Liver (tissue), 9 donors: Measurements from ENCODE around the gene ASNSD1. TPM values are rescaled to one million over a fixed set of nuclear protein-coding genes. Genes with fewer than 3 reads are reported as not detected.
A peak's percentile ranks its signal among the peaks of the same experiment; 100 is the strongest.

ENCODE experiments used
- DNase-seq: peaks from one replicate; pipeline ENCODE4 v3.0.0-alpha.2; 2017; ENCODE audit warnings: low spot score
- H3K27ac ChIP-seq, 2 donors: one replicate each; pipeline ENCODE4 v1.7.0; 2013; ENCODE audit warnings: inconsistent platforms in 2 of 2, low read length in 2 of 2, control low read depth in 1 of 2, low read depth in 1 of 2, mild to moderate bottlenecking in 1 of 2
- H3K27me3 ChIP-seq, 4 donors: one replicate each; pipeline versions ENCODE4 v1.6.1 to v1.7.0; 2013; ENCODE audit warnings: low read length in 3 of 4, inconsistent platforms in 1 of 4, mild to moderate bottlenecking in 1 of 4, moderate library complexity in 1 of 4; ENCODE audit not compliant: control insufficient read depth in 4 of 4, insufficient read depth in 4 of 4
- H3K36me3 ChIP-seq, 4 donors: one replicate each; pipeline versions ENCODE4 v1.6.1 to v1.7.0; 2013; ENCODE audit warnings: low read length in 3 of 4, mild to moderate bottlenecking in 3 of 4, low read depth in 1 of 4, moderate library complexity in 1 of 4; ENCODE audit not compliant: control insufficient read depth in 4 of 4, insufficient read depth in 3 of 4
- H3K4me1 ChIP-seq, 4 donors: one replicate each; pipeline versions ENCODE4 v1.6.1 to v1.7.0; 2013; ENCODE audit warnings: low read length in 3 of 4, mild to moderate bottlenecking in 3 of 4, moderate library complexity in 1 of 4; ENCODE audit not compliant: control insufficient read depth in 4 of 4, insufficient read depth in 4 of 4
- H3K4me3 ChIP-seq, 3 donors: one replicate each; pipeline versions ENCODE4 v1.6.1 to v1.7.0; 2013; ENCODE audit warnings: low read length in 3 of 3, control low read depth in 1 of 3, low read depth in 1 of 3, mild to moderate bottlenecking in 1 of 3
- H3K9ac ChIP-seq, 2 donors: one replicate each; pipeline ENCODE4 v1.7.0; 2013; ENCODE audit warnings: low read length in 2 of 2, mild to moderate bottlenecking in 2 of 2, moderate library complexity in 2 of 2, control low read depth in 1 of 2, low read depth in 1 of 2
- H3K9me3 ChIP-seq, 4 donors: one replicate each; pipeline versions ENCODE4 v1.6.1 to v1.7.0; 2013; ENCODE audit warnings: low read length in 3 of 4; ENCODE audit not compliant: control insufficient read depth in 4 of 4
- EGR1 ChIP-seq, 2 donors: IDR thresholded peaks; 2 replicates each; pipeline ENCODE4 v1.6.1; 2016 to 2018; ENCODE audit warnings: antibody characterized with exemption in 2 of 2, low read depth in 2 of 2
- FOXA1 ChIP-seq: IDR thresholded peaks from 2 replicates; pipeline ENCODE4 v1.6.1; 2016; ENCODE audit warnings: antibody characterized with exemption
- FOXA2 ChIP-seq: IDR thresholded peaks from 2 replicates; pipeline ENCODE4 v1.6.1; 2016; ENCODE audit warnings: antibody characterized with exemption
- GABPA ChIP-seq, 2 donors: IDR thresholded peaks in 1 of 2; conservative IDR thresholded peaks in 1 of 2; 2 replicates each; pipeline ENCODE4 v1.6.1; 2016; ENCODE audit warnings: antibody characterized with exemption in 2 of 2, mild to moderate bottlenecking in 1 of 2, moderate library complexity in 1 of 2
- HNF4A ChIP-seq, 2 donors: conservative IDR thresholded peaks; 2 replicates each; pipeline ENCODE4 v1.6.1; 2016; ENCODE audit warnings: antibody characterized with exemption in 2 of 2, mild to moderate bottlenecking in 2 of 2
- HNF4G ChIP-seq: IDR thresholded peaks from 2 replicates; pipeline ENCODE4 v1.6.1; 2016; ENCODE audit warnings: antibody characterized with exemption
- JUND ChIP-seq, 2 donors: IDR thresholded peaks; 2 replicates each; pipeline ENCODE4 v1.6.1; 2016; ENCODE audit warnings: antibody characterized with exemption in 2 of 2
- NR2F2 ChIP-seq: IDR thresholded peaks from 2 replicates; pipeline ENCODE4 v1.6.1; 2016; ENCODE audit warnings: antibody characterized with exemption
- RAD21 ChIP-seq, 2 donors: IDR thresholded peaks; 2 replicates each; pipeline ENCODE4 v1.6.1; 2016; ENCODE audit warnings: antibody characterized with exemption in 2 of 2, mild to moderate bottlenecking in 2 of 2
- RXRA ChIP-seq, 2 donors: IDR thresholded peaks; 2 replicates each; pipeline ENCODE4 v1.6.1; 2017 to 2018; ENCODE audit warnings: antibody characterized with exemption in 2 of 2, mild to moderate bottlenecking in 1 of 2
- SP1 ChIP-seq: IDR thresholded peaks from 2 replicates; pipeline ENCODE4 v1.6.1; 2018; ENCODE audit warnings: antibody characterized with exemption, mild to moderate bottlenecking
- YY1 ChIP-seq: IDR thresholded peaks from 2 replicates; pipeline ENCODE4 v1.6.1; 2016; ENCODE audit warnings: antibody characterized with exemption, mild to moderate bottlenecking
- ZBTB33 ChIP-seq: IDR thresholded peaks from 2 replicates; pipeline ENCODE4 v1.6.1; 2016; ENCODE audit warnings: antibody characterized with exemption
- WGBS: extraction: QIAGEN DNeasy Blood & Tissue Kit; methylation state at CpG from one replicate; pipeline ENCODE4 v1.1.7; 2013; 5-methylcytosine and 5-hydroxymethylcytosine counted together
- polyA plus RNA-seq, 2 donors: library from polyadenylated mRNA; stranded (reverse) in 1 of 2; unstranded in 1 of 2; fragments of 200-250 nt in 1 of 2; fragments of >200 nt in 1 of 2; fragmentation: Nextera tagmentation in 1 of 2; extraction: Ambion mirVana in 1 of 2; gene quantifications; one replicate each; pipeline versions ENCODE4 v1.2.1 to v1.2.3, GENCODE V29; 2013 to 2015
- total RNA-seq, 2 donors: library from RNA; depleted of rRNA; stranded (reverse); fragments of >200 nt; gene quantifications; one replicate each; pipeline ENCODE4 v1.2.3, GENCODE V29; 2014
- TF ChIP-seq, protein P1 (sequence below): fragments of 150-350 bp; IDR thresholded peaks from 2 replicates; pipeline ENCODE4 v1.5.1; 2017; ENCODE audit warnings: improper control_type of control experiment, low read depth, low read length; ENCODE audit not compliant: missing input control
- TF ChIP-seq, protein P2 (sequence below): IDR thresholded peaks from 2 replicates; pipeline ENCODE4 v1.6.1; 2016; ENCODE audit warnings: antibody characterized with exemption
- TF ChIP-seq, protein P3 (sequence below): IDR thresholded peaks from 2 replicates; pipeline ENCODE4 v1.6.1; 2016; ENCODE audit warnings: antibody characterized with exemption
- donor health status: healthy.
- donor health status: healthy.
- donor health status: healthy.
- donor health status: healthy.
- donor health status: healthy.

Gene ASNSD1
- total and polyA plus RNA-seq, 4 donors = 19.8 to 33.0 (median 25.5) TPM

GRCh38 chr2:189673661-189674373, 12.6 kb downstream of the ASNSD1 start:
- Histone ChIP-seq H3K9ac (peak overlapping the region in 1 of 2 donors; percentile 5), H3K36me3 (peaks cover 0 to 8% (median 5%) of the 10 kb centered on the region in 4 donors), H3K27me3 (no peaks in the 10 kb centered on the region), H3K4me3 (peak overlapping the region; percentile 3 to 77 (median 28)), H3K27ac (peak overlapping the region; percentile 94 to 98), H3K9me3 (no peaks in the 10 kb centered on the region), H3K4me1 (peaks cover 1 to 14% (median 11%) of the 10 kb centered on the region in 4 donors)
- no peak for DNase-seq
- TF ChIP-seq, protein P1, sequence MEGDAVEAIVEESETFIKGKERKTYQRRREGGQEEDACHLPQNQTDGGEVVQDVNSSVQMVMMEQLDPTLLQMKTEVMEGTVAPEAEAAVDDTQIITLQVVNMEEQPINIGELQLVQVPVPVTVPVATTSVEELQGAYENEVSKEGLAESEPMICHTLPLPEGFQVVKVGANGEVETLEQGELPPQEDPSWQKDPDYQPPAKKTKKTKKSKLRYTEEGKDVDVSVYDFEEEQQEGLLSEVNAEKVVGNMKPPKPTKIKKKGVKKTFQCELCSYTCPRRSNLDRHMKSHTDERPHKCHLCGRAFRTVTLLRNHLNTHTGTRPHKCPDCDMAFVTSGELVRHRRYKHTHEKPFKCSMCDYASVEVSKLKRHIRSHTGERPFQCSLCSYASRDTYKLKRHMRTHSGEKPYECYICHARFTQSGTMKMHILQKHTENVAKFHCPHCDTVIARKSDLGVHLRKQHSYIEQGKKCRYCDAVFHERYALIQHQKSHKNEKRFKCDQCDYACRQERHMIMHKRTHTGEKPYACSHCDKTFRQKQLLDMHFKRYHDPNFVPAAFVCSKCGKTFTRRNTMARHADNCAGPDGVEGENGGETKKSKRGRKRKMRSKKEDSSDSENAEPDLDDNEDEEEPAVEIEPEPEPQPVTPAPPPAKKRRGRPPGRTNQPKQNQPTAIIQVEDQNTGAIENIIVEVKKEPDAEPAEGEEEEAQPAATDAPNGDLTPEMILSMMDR = no peak
- TF ChIP-seq NR2F2 (no peak), GABPA (IDR thresholded peaks at IDR 0.05 in 1 of 2, conservative IDR thresholded peaks at IDR 0.05 in 1 of 2) (no peak), ZBTB33 (no peak), FOXA1 (no peak), FOXA2 (no peak), HNF4A (conservative IDR thresholded peaks at IDR 0.05) (no peak), JUND (IDR thresholded peaks at IDR 0.05) (no peak), RAD21 (IDR thresholded peaks at IDR 0.05) (no peak), EGR1 (IDR thresholded peaks at IDR 0.05; ENCODE audit: low read depth in 2 of 2) (no peak), HNF4G (no peak), RXRA (IDR thresholded peaks at IDR 0.05) (no peak), SP1 (no peak)
- TF ChIP-seq, protein P2, sequence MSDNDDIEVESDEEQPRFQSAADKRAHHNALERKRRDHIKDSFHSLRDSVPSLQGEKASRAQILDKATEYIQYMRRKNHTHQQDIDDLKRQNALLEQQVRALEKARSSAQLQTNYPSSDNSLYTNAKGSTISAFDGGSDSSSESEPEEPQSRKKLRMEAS = no peak
- TF ChIP-seq, protein P3, sequence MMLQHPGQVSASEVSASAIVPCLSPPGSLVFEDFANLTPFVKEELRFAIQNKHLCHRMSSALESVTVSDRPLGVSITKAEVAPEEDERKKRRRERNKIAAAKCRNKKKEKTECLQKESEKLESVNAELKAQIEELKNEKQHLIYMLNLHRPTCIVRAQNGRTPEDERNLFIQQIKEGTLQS = no peak
- 45% methylated on average over 12 of the region's 12 CpGs for WGBS

DNA sequence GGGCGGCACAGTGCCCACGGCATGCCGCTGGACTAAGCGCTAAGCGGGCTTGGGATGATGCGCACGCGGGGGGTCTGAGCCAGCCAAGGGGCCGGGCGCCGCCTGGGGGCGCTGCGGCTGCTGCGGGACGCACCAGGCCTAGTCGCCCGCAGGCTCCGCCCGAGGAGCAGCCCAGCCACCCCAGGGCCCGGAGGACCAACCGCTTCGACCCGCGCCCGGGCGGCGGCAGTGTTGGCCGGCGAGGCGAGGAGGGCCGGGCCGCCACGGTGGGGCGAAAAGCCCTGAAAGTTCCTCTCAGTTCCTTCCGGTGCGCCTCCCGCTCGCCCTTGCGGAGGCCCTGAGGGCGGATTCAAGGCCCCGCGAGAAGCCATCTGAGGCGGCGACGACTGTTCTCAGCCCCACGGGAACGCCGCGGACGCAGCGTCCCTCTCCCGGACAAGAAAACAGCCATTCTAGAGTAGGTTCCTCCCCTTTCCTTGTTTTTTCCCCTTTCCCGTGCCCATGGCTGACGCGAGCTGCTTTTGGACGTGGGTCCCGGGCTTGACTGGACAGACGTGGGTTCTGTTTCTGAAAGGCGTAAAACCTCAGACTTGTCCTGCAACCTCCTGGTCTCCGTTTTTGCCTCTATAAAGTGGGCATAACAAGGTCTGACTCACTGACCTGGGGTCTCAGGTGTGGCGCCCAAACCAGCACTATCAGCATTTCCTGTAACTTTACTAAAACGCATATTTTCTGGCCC, 13.3 kb downstream of the ASNSD1 start, which contains the start of gene ANKAR:
Gene ANKAR, plus strand, starts transcription at position 297 of the 739 bp plus-strand sequence. CDS start 1,821 bp downstream, outside the sequence.
- H3K9me3 ChIP-seq = no peaks in the 10 kb centered on the region
- peaks cover 0 to 3% (median under 1%) of the 10 kb centered on the region in 4 donors for H3K36me3 ChIP-seq
- under 1% methylated on average over 62 of the region's 62 CpGs for WGBS
- peak within 1 kb of the TSS; percentile 77 to 92 (median 90) for H3K4me3 ChIP-seq
- DNase-seq = peak; percentile 90
- H3K27me3 ChIP-seq = no peaks in the 10 kb centered on the region
- peak within 1 kb of the TSS; percentile 94 to 98 for H3K27ac ChIP-seq
- peak within 1 kb of the TSS; percentile 98 to 99 for H3K9ac ChIP-seq
- H3K4me1 ChIP-seq = peaks cover 1 to 14% (median 11%) of the 10 kb centered on the region in 4 donors
- peak; percentile 48 to 59 for TF ChIP-seq RAD21 (IDR thresholded peaks at IDR 0.05)
- TF ChIP-seq HNF4A (conservative IDR thresholded peaks at IDR 0.05) = no peak
- TF ChIP-seq, protein P2 = peak; percentile 34
- peak in 1 of 2 donors; percentile 16 for TF ChIP-seq RXRA (IDR thresholded peaks at IDR 0.05)
- TF ChIP-seq ZBTB33 = no peak
- no peak for TF ChIP-seq HNF4G
- peak; percentile 89 for TF ChIP-seq YY1
- TF ChIP-seq, protein P1 = peak; percentile 74
- no peak for TF ChIP-seq SP1
